Right renal pelvis (tissue), 4 donors: Measurements from ENCODE around the gene ZNF334. TPM values are rescaled to one million over a fixed set of nuclear protein-coding genes. Genes with fewer than 3 reads are reported as not detected.

Experiments used
- DNase-seq, 4 donors: peaks; one replicate each; pipeline ENCODE4 v3.0.0-alpha.2; 2013; ENCODE audit warnings: low read depth in 4 of 4, low spot score in 3 of 4, missing footprints in 1 of 4
- polyA plus RNA-seq, 4 donors: library from polyadenylated mRNA; unstranded; fragments of 120-200 nt; gene quantifications; one replicate each; pipeline ENCODE4 v1.2.1, GENCODE V29; 2013; ENCODE audit not compliant: insufficient read length in 4 of 4

ZNF334 gene
- polyA plus RNA-seq, 4 donors, result 22.9 to 33.9 (median 28.2) TPM

- no peak for DNase-seq
These were observed 22.0 kb downstream of the ZNF334 start for GRCh38 chr20:46491354-46491753.

GRCh38 chr20:46488451-46488850, 24.9 kb downstream of the ZNF334 start:
- DNase-seq, result no peak

GRCh38 chr20:46487628-46488027, 25.7 kb downstream of the ZNF334 start:
- DNase-seq, result no peak

DNA sequence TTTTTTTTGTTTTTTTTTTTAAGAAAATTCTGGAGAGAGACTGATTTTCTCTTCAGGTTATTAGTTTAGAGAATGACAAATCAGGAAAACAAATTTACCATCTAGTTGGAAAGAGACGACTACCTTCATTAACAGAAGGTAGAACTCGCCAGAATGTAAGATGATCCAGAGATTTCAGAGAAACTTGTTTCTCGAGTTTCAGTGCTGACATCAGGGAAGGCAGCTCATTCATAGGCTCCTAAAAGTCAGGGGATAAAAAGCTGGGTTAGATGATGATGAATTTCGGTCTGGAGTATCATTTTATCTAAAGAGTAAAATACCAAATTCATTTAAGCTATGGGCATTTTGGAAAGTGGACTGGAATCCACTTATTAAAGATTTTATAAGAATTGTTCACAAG, 27.9 kb downstream of the ZNF334 start:
- DNase-seq, result no peak

GRCh38 chr20:46484954-46485353, 28.4 kb downstream of the ZNF334 start:
- DNase-seq, result no peak

DNA sequence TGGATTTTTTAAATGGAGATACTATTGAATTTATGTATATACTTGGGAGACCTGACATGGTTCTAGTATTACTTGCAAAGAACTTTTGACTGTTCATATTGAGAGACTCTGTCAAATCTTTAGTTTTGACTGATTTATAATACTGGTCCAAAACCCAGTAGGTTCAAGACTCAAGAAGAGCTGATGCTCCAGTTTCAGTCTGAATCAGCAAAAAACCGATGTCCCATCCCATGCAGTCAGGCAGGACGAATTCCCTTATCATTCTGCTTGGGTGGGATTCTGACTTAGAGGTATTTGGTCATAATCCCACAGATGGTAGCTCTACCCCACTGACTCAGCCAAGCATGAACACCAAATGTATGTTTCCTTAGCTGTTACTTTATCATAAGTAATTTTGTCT, 29.5 kb downstream of the ZNF334 start:
- DNase-seq, result no peak

DNA sequence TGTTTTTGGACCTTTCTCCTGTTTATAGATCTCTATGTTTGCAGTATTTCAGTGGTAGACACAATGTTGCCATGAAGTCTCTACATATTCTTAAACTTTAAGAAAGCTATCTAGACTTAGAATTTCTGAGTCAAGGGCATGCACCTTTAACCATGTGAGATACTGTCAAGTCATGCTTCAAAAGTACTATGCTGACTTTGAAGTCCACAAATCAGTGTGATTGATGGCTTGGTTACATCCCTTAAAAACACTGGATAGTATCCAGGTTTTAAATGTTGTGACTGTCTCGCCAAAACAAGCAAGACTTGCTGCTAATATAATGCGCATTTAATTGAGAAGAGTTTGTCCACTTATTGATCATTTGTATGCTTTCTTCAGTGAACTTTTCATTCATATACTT, 30.5 kb downstream of the ZNF334 start:
- DNase-seq, result no peak

DNA sequence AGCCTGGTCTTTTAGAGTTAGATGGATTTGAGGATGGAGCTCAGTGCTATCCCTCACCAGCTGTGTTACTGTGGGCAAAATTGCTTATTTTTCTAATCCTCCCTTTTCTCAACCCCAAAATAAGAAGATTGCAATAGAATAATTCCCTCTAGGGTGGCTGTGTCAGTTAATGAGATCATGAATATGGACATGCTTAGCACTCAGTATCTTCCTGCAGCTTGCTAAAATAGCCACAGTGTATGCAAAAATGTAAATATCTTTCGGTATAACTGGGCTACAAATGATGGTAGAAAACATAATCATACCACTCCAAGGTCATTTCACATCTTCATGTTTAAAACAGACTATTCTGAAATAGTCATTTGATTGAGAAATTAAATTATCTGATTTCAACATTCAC, 35.7 kb downstream of the ZNF334 start:
- DNase-seq, result no peak

DNA sequence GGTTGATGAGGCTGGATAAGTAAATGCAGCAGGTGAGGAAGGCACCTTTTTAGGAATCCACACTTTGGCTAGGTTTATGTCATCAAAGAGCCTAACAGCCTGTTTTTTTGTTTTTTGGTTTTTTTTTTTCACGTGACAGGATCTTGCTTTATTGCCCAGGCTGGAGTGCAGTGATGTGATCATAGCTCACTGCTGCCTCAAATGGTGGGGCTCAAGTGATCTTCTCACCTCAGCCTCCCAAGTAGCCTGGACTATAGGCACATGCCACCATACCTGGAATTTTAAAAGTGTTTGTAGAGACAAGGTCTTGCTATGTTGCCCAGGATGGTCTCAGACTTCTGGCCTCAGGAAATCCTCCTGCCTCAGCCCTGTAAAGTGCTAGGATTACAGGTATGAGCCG, 36.1 kb downstream of the ZNF334 start:
- DNase-seq, result no peak

- DNase-seq, result no peak
These were observed 44.9 kb downstream of the ZNF334 start for GRCh38 chr20:46468508-46468907.

DNA sequence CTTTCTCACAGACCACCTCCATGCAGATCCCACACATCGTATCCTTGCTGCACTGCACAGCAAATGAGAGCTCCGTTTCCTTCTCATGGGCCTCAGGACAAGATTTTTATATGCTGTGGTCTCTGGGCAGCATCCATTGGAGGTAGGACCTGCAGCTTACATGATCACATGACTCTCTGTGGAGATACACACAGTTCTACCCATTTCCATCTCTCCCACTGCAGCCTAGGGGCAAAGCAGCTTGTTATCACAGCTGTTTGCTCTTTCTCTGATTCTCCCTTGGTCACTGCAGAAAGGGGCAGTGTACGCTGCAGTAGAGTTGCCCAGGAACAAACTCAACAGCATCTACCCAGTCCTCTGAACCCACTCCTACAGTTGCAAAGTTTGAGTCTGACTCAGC, 48.9 kb downstream of the ZNF334 start:
- DNase-seq, result no peak

DNA sequence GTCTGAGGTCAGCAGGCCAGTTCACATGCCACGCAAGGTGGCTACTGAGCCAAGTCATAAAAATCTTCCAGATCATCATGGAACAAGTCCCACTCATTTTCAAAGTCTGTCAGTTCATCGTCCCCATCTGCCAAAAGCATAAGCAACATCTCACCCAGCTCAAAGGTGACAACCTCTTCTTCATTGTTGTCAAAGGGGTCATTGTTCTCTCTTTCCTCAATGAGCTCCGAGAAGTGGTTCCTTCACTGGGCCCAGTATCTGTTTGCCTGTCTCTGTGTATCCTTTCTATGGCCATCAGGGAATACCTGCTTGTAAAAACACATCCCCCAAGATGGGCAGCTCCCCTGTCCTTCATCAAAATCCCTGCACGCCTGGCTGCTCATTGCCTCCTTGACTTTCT, 49.5 kb downstream of the ZNF334 start:
- DNase-seq, result no peak

- DNase-seq, result no peak
These were observed 51.6 kb downstream of the ZNF334 start for GRCh38 chr20:46461808-46462207.

DNA sequence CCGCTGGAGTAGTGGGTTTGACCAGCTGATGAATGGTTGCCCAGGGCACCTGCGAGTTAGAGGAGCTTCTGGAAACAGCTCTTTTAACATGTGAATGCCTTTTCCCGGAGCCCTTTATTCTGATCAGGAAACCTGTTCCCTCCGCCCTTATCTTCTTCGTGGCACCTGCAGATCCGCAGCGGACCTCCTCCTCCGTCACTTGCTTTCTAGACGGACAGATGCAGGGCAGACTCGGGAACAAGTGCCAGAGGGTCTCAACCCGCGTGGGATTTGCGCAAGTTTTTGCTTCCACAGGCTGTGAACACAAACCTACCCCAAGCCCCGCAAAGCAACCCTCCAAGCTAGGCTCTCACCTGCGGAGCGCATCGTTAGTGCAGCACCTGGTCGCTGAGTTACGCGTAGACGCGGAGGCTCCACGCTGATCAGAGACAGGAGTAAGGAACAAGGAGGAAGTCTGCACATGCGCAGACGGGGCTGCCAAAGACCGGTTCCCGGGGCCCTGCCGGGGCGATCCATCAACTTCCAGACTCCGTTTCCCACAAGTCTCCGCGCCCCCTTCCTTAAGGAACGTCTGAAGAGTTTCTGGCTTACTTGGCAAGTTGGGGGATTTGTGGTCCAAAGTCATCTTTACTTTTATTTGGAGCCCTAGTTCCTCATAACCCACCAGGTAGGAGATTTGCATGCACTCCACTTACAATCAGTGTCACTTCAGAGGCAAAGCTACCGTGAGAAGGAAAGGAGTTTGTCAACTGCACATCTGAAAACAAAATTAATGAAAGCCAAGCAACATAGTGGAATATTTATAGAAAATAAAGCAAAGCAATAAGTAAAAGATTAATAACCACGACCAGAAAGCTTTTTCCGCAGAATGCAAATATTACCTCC, 54.3 kb downstream of the ZNF334 start:
- peak; percentile 51 to 65 (median 58) for DNase-seq

DNA sequence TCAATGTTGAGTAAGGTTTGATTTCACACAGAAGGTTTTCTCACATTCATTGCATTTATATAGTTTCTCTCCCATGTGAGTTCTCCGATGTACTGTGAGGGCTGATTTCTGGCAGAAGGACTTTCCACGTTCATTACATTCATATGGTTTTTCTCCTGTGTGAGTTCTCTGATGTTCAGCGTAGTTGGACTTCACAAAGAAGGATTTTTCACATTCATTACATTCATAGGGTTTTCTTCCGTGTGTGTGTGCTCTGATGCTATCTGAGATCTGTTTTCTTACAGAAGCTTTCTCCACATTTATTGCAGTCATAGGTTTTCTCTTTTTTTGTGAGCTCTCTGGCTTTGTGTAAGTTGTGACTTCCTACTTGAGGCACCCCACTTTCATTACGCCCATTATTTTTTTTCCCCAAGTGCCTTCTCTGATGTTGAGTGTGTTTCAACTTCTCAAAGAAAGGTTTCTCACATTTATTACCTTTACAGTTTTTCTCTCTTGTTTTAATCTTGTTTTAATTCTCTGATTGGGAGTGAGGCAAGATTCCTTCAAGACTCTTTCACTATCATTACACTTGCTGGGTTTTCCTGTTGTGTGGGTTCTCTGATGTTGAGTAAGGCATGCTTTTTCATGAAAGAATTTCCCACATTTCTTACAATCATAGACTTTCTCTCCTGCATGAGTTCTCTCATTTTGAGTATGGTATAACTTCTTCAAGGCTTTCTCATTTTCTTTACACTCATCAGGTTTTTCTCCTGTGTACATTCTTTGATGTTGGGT, 56.9 kb downstream of the ZNF334 start:
- no peak for DNase-seq

DNA sequence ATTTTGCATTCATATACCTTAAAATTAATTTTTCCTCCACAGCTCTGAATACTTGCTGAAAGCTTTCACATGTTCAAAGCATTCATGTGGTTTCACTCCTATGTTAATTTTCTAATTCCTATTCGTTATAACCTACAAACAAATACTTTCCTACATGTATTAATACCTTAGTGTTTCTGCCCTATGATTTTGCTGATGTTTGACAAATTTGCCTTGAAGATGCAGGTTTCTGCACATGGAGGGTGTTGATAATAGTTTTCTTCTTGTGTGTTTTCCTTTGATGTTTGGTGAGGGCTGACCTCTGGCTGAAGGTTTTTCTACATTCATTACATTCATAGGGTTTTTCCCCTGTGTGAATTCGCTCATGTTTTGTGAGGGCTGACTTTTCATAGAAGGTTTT, 57.6 kb downstream of the ZNF334 start:
- DNase-seq, result no peak

Other genes starting within 250 kb of the ZNF334 start
- gene CDH22, start 205.1 kb downstream of the ZNF334 start, polyA plus RNA-seq, result under 1 TPM in 2 of 4 donors, not detected in 2; 0.07 to 0.12 TPM
- gene ELMO2, start 106.9 kb downstream of the ZNF334 start, polyA plus RNA-seq, result 10 to 100 TPM; 59.4 to 75.5 (median 60.8) TPM
- not detected for gene OCSTAMP, start 37.1 kb upstream of the ZNF334 start, polyA plus RNA-seq
- gene SLC13A3, start 137.9 kb upstream of the ZNF334 start, polyA plus RNA-seq, result 10 to 100 TPM; 10.2 to 29.1 (median 16.3) TPM
- gene TP53RK, start 175.9 kb upstream of the ZNF334 start, polyA plus RNA-seq, result 10 to 100 TPM; 15.4 to 20.7 (median 17.8) TPM
- 10 to 100 TPM; 16.9 to 17.7 (median 17.1) TPM for gene SLC2A10, start 196.1 kb upstream of the ZNF334 start, polyA plus RNA-seq